ENCODE results near the gene PRKAR2B.
"Not testable (repeated sequence)": the region's sequence is repeated elsewhere in the genome, so short reads cannot be mapped to it uniquely, and the experiment has no call there.

The PRKAR2B gene

GRCh38 chr7:107039199-107039900, 5.2 kb upstream of the PRKAR2B start:
- TF ChIP-seq, protein P1, sequence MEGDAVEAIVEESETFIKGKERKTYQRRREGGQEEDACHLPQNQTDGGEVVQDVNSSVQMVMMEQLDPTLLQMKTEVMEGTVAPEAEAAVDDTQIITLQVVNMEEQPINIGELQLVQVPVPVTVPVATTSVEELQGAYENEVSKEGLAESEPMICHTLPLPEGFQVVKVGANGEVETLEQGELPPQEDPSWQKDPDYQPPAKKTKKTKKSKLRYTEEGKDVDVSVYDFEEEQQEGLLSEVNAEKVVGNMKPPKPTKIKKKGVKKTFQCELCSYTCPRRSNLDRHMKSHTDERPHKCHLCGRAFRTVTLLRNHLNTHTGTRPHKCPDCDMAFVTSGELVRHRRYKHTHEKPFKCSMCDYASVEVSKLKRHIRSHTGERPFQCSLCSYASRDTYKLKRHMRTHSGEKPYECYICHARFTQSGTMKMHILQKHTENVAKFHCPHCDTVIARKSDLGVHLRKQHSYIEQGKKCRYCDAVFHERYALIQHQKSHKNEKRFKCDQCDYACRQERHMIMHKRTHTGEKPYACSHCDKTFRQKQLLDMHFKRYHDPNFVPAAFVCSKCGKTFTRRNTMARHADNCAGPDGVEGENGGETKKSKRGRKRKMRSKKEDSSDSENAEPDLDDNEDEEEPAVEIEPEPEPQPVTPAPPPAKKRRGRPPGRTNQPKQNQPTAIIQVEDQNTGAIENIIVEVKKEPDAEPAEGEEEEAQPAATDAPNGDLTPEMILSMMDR (IDR thresholded peaks at IDR 0.05; ENCODE audit: extremely low read depth, insufficient read depth, missing control alignments): no peak
- DNase-seq (ENCODE audit: low spot score): no peak
- in situ Hi-C loops (cut with MboI; ENCODE audit: low pct_unique_long_range_greater_than_20kb, low sequenced_read_pairs, unreplicated experiment): no loop called here

GRCh38 chr7:107041097-107041496, 3.4 kb upstream of the PRKAR2B start:
- no peak for DNase-seq (ENCODE audit: low spot score)
- TF ChIP-seq, protein P1 (IDR thresholded peaks at IDR 0.05; ENCODE audit: extremely low read depth, insufficient read depth, missing control alignments): no peak
- in situ Hi-C loops (cut with MboI; ENCODE audit: low pct_unique_long_range_greater_than_20kb, low sequenced_read_pairs, unreplicated experiment): no loop called here

- in situ Hi-C loops (cut with MboI; ENCODE audit: low pct_unique_long_range_greater_than_20kb, low sequenced_read_pairs, unreplicated experiment); DNase-seq (ENCODE audit: low spot score): not testable (repeated sequence)
These were observed 2.7 kb upstream of the PRKAR2B start for GRCh38 chr7:107041764-107042163.

DNA sequence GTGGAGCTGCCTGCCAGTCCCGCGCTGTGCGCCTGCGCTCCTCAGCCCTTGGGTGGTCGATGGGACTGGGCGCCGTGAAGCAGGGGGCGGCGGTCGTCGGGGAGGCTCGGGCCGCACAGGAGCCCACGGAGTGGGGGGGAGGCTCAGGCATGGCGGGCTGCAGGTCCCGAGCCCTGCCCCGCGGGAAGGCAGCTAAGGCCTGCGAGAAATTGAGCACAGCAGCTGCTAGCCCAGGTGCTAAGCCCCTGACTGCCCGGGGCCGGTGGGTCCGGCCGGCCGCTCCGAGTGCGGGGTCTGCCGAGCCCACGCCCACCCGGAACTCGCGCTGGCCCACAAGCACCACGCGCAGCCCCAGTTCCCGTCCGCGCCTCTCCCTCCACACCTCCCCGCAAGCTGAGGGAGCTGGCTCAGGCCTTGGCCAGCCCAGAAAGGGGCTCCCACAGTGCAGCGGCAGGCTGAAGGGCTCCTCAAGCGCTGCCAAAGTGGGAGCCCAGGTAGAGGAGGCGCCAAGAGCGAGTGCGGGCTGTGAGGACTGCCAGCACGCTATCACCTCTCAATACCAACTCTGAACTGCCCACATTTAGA, 2.1 kb upstream of the PRKAR2B start:
- in situ Hi-C loops (cut with MboI; ENCODE audit: low pct_unique_long_range_greater_than_20kb, low sequenced_read_pairs, unreplicated experiment); DNase-seq (ENCODE audit: low spot score): not testable (repeated sequence)

DNA sequence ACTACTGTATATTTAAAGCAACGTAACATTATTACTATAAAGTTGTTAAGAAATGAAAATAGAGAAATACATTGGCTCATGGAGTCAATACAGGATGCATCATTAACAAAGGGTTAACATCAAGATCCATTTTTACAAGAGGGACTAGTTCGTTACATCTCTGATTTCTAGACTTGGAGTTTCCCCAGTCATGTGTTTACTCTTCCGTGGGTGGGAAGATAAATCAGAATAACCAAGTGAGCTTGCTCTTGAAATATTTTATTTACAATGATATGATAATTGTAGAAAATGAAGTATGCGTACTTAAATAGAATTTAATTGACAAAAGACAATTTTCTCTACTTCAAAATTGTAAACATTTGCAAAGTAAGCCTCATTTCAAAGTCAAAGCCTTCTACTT, 1.0 kb upstream of the PRKAR2B start:
- DNase-seq (ENCODE audit: low spot score): no peak
- TF ChIP-seq, protein P1 (IDR thresholded peaks at IDR 0.05; ENCODE audit: extremely low read depth, insufficient read depth, missing control alignments): no peak
- in situ Hi-C loops (cut with MboI; ENCODE audit: low pct_unique_long_range_greater_than_20kb, low sequenced_read_pairs, unreplicated experiment): no loop called here

DNA sequence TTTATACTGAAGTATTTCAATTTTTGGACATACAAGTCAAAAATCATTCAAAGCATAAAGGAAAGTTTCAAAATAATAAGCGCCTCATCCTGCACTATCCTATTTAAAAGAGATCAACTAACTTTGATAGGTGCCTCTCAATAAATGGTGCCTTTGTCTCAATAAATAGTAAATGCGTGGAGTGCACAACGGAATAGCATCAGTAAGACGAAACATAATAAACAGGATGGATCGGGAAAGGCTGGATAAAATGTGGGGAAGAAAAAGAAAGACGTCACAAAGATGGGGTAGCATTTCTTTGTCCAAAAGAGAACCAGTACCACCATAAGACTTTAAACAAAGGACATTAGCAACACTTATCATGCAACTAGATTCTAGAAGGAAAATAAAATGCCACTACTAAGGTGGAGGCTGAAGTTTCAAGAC, 571 bp upstream of the PRKAR2B start:
- DNase-seq (ENCODE audit: low spot score): no peak
- TF ChIP-seq, protein P1 (IDR thresholded peaks at IDR 0.05; ENCODE audit: extremely low read depth, insufficient read depth, missing control alignments): no peak
- in situ Hi-C loops (cut with MboI; ENCODE audit: low pct_unique_long_range_greater_than_20kb, low sequenced_read_pairs, unreplicated experiment): no loop called here

DNA sequence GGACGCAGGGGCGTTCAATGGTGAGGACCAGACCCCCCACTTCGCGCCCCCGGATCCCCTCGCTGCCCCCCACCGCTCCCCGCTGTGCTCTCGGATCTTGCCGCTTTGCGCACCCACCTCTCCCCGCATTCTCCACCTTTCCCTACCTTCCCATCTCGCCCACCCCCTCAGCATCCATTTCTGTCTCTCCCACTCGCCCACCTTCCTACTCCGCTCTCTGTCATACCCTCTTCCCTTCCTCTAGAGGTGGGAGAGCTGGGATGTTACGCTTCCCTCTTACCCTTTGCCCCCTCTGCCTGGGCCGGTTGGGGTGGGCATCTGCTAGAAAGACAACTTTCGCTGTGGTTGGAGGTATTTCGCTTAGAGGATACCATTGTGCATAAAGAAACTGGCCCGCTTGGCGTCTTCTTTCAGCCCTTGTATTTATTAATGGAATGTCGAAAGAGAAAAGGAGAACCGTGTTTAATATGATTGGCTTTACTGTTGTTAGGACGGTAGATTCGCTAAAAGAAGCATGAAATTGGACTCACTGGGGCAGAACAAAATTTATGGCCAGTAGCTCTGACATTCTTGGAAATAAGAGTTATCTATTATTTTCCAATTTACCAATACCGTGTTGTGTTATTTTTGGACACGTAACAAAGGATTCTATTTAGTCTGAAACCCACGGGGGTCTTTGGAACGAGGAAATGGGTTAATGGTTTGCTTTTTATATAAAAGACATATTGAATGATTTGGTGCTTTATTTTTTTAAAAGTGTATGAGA, 873 bp downstream of the PRKAR2B start:
- TF ChIP-seq, protein P1 (IDR thresholded peaks at IDR 0.05; ENCODE audit: extremely low read depth, insufficient read depth, missing control alignments): no peak
- in situ Hi-C loops (cut with MboI; ENCODE audit: low pct_unique_long_range_greater_than_20kb, low sequenced_read_pairs, unreplicated experiment): no loop called here
- DNase-seq (ENCODE audit: low spot score): no peak

Measured in GM13977 (cell line).